ENCODE results near the gene ZIC2.

DNA sequence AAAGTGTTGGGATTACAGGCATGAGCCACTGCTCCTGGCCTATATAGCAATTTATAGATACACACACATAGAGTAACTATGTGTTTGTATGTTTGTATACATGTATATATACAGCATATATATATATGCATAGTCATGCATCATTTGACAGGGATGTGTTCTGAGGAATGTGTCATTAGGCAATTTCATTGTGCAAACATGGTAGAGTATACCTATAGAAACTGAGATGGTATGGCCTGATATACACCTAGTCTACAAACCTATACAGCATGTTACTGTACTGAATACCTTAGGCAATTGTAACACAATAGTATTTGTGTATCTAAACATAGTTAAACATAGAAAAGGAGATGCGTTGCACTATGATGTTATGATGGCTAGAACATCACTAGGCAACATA, 54.4 kb downstream of the ZIC2 start:
- TF ChIP-seq, protein P1, sequence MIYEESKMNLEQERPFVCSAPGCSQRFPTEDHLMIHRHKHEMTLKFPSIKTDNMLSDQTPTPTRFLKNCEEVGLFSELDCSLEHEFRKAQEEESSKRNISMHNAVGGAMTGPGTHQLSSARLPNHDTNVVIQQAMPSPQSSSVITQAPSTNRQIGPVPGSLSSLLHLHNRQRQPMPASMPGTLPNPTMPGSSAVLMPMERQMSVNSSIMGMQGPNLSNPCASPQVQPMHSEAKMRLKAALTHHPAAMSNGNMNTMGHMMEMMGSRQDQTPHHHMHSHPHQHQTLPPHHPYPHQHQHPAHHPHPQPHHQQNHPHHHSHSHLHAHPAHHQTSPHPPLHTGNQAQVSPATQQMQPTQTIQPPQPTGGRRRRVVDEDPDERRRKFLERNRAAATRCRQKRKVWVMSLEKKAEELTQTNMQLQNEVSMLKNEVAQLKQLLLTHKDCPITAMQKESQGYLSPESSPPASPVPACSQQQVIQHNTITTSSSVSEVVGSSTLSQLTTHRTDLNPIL (CRISPR knock-in tag; IDR thresholded peaks at IDR 0.05; ENCODE audit: low read depth) = no peak
- TF ChIP-seq ARNTL (CRISPR knock-in tag; IDR thresholded peaks at IDR 0.05; ENCODE audit: borderline replicate concordance, low read depth) (no peak), BACH2 (CRISPR knock-in tag; IDR thresholded peaks at IDR 0.05; ENCODE audit: borderline replicate concordance) (no peak), RARB (CRISPR knock-in tag; IDR thresholded peaks at IDR 0.05) (no peak), GLIS3 (CRISPR knock-in tag; IDR thresholded peaks at IDR 0.05) (no peak), OSR1 (CRISPR knock-in tag; IDR thresholded peaks at IDR 0.05) (no peak), ZFP3 (CRISPR knock-in tag; IDR thresholded peaks at IDR 0.05) (no peak)
- TF ChIP-seq, protein P2, sequence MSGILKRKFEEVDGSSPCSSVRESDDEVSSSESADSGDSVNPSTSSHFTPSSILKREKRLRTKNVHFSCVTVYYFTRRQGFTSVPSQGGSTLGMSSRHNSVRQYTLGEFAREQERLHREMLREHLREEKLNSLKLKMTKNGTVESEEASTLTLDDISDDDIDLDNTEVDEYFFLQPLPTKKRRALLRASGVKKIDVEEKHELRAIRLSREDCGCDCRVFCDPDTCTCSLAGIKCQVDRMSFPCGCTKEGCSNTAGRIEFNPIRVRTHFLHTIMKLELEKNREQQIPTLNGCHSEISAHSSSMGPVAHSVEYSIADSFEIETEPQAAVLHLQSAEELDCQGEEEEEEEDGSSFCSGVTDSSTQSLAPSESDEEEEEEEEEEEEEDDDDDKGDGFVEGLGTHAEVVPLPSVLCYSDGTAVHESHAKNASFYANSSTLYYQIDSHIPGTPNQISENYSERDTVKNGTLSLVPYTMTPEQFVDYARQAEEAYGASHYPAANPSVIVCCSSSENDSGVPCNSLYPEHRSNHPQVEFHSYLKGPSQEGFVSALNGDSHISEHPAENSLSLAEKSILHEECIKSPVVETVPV (CRISPR knock-in tag; IDR thresholded peaks at IDR 0.05) = no peak

Measured in SK-N-SH treated with all-trans-retinoic acid at 6 μM for 48 hours (cell line).